RWPE2 (cell line): ENCODE results near the gene BCL11B.

Experiments
- ATAC-seq: fragments of 200-7000 bp; cut with Tn5 transposase; 3 replicates; pipeline ENCODE4 v1.9.1; 2021; ENCODE audit warnings: low read depth
- DNase-seq: peaks from one replicate; pipeline ENCODE4 v3.0.0-alpha.2; 2020; ENCODE audit warnings: low spot score
- H3K27ac ChIP-seq: fragments of 450-650 bp; 2 replicates; pipeline ENCODE4 v1.5.1; 2017; ENCODE audit warnings: mild to moderate bottlenecking; ENCODE audit not compliant: poor library complexity, severe bottlenecking
- H3K27me3 ChIP-seq: fragments of 250-450 bp; sonication (Bioruptor Pico); 2 replicates; pipeline ENCODE4 v1.5.1; 2021; ENCODE audit warnings: mild to moderate bottlenecking, moderate library complexity; ENCODE audit not compliant: insufficient read depth, poor library complexity, severe bottlenecking
- H3K36me3 ChIP-seq: fragments of 250-450 bp; sonication (Bioruptor Pico); 2 replicates; pipeline ENCODE4 v1.5.1; 2020; ENCODE audit warnings: low read depth, mild to moderate bottlenecking, moderate library complexity
- H3K4me1 ChIP-seq: fragments of 250-450 bp; sonication (Bioruptor Pico); 2 replicates; pipeline ENCODE4 v1.5.1; 2021; ENCODE audit warnings: mild to moderate bottlenecking, moderate library complexity; ENCODE audit not compliant: insufficient read depth, poor library complexity, severe bottlenecking
- H3K4me3 ChIP-seq: fragments of 250-450 bp; sonication (Bioruptor Pico); 2 replicates; pipeline ENCODE4 v1.5.1; 2021; ENCODE audit warnings: mild to moderate bottlenecking, moderate library complexity; ENCODE audit not compliant: severe bottlenecking
- H3K9me3 ChIP-seq: fragments of 250-450 bp; sonication (Bioruptor Pico); 2 replicates; pipeline ENCODE4 v1.5.1; 2021; ENCODE audit warnings: mild to moderate bottlenecking, moderate library complexity; ENCODE audit not compliant: severe bottlenecking
- CTCF ChIP-seq: fragments of 450-650 bp; IDR thresholded peaks from one replicate; pipeline ENCODE4 v1.5.1; 2017; ENCODE audit warnings: mild to moderate bottlenecking, moderate library complexity; ENCODE audit not compliant: poor library complexity, severe bottlenecking

Gene BCL11B

GRCh38 chr14:99315197-99315596 is 43.2 kb upstream of the BCL11B start:
- Histone ChIP-seq H3K4me1 (no peaks in the 10 kb centered on the region), H3K36me3 (no peaks in the 10 kb centered on the region), H3K27me3 (no peaks in the 10 kb centered on the region), H3K4me3 (no peak overlapping the region), H3K9me3 (no peaks in the 10 kb centered on the region), H3K27ac (no peak overlapping the region)
- no peak for TF ChIP-seq CTCF
- no peak for DNase-seq
- no peak for ATAC-seq

- H3K4me1 ChIP-seq: no peaks in the 10 kb centered on the region
- H3K27ac ChIP-seq: no peak overlapping the region
- no peaks in the 10 kb centered on the region for H3K36me3 ChIP-seq
- H3K27me3 ChIP-seq: no peaks in the 10 kb centered on the region
- H3K9me3 ChIP-seq: no peaks in the 10 kb centered on the region
- TF ChIP-seq CTCF: no peak
- DNase-seq (no peak), ATAC-seq (no peak)
- H3K4me3 ChIP-seq: no peak overlapping the region
These were observed 42.6 kb upstream of the BCL11B start for GRCh38 chr14:99314623-99315022.

GRCh38 chr14:99313234-99313633 is 41.2 kb upstream of the BCL11B start:
- TF ChIP-seq CTCF: no peak
- Histone ChIP-seq H3K9me3 (no peaks in the 10 kb centered on the region), H3K4me3 (no peak overlapping the region), H3K4me1 (no peaks in the 10 kb centered on the region), H3K27me3 (no peaks in the 10 kb centered on the region), H3K27ac (no peak overlapping the region), H3K36me3 (no peaks in the 10 kb centered on the region)
- ATAC-seq (no peak), DNase-seq (no peak)

GRCh38 chr14:99312106-99312505 is 40.1 kb upstream of the BCL11B start:
- no peaks in the 10 kb centered on the region for H3K4me1 ChIP-seq
- ATAC-seq (no peak), DNase-seq (no peak)
- no peaks in the 10 kb centered on the region for H3K9me3 ChIP-seq
- H3K36me3 ChIP-seq: no peaks in the 10 kb centered on the region
- no peaks in the 10 kb centered on the region for H3K27me3 ChIP-seq
- no peak overlapping the region for H3K27ac ChIP-seq
- H3K4me3 ChIP-seq: no peak overlapping the region
- TF ChIP-seq CTCF: no peak

GRCh38 chr14:99309220-99309766 is 37.3 kb upstream of the BCL11B start:
- Histone ChIP-seq H3K27ac (no peak overlapping the region), H3K36me3 (no peaks in the 10 kb centered on the region), H3K9me3 (no peaks in the 10 kb centered on the region), H3K27me3 (no peaks in the 10 kb centered on the region), H3K4me3 (no peak overlapping the region), H3K4me1 (no peaks in the 10 kb centered on the region)
- ATAC-seq (no peak), DNase-seq (no peak)
- TF ChIP-seq CTCF: no peak
